ENCODE data around the gene DCST1. TPM values are rescaled to one million over a fixed set of nuclear protein-coding genes. Genes with fewer than 3 reads are reported as not detected.
A peak's percentile ranks its signal among the peaks of the same experiment; 100 is the strongest.
"Not testable (repeated sequence)": the region's sequence is repeated elsewhere in the genome, so short reads cannot be mapped to it uniquely, and the experiment has no call there.

The DCST1 gene
- total and polyA plus RNA-seq, 8 donors, result 0.57 to 0.87 (median 0.79) TPM; not detected in 2

GRCh38 chr1:154994269-154994587 is 39.4 kb upstream of the DCST1 start:
- no peak overlapping the region for H3K4me3 ChIP-seq
- H3K4me1 ChIP-seq, result peaks cover 4 to 31% of the 10 kb centered on the region in 2 donors
- no peak for TF ChIP-seq CTCF (IDR thresholded peaks at IDR 0.05)
- ATAC-seq, result no peak
- H3K27ac ChIP-seq, result no peak overlapping the region
- no peaks in the 10 kb centered on the region for H3K9me3 ChIP-seq
- peaks cover 0 to 26% of the 10 kb centered on the region in 2 donors for H3K36me3 ChIP-seq
- no peaks in the 10 kb centered on the region for H3K27me3 ChIP-seq
- intact Hi-C loops (cut with DNase I), result no loop called here
- peak in 1 of 4 donors; percentile 10 for DNase-seq

- no peaks in the 10 kb centered on the region for H3K27me3 ChIP-seq
- no peak overlapping the region for H3K4me3 ChIP-seq
- H3K4me1 ChIP-seq, result peaks cover 8 to 35% of the 10 kb centered on the region in 2 donors
- H3K36me3 ChIP-seq, result peaks cover 0 to 22% of the 10 kb centered on the region in 2 donors
- no peaks in the 10 kb centered on the region for H3K9me3 ChIP-seq
- no peak overlapping the region for H3K27ac ChIP-seq
- ATAC-seq, result no peak
- TF ChIP-seq CTCF (IDR thresholded peaks at IDR 0.05), result no peak
- DNase-seq, result no peak
- intact Hi-C loops (cut with DNase I), result no loop called here
These were observed 39.0 kb upstream of the DCST1 start for GRCh38 chr1:154994591-154994990.

DNA sequence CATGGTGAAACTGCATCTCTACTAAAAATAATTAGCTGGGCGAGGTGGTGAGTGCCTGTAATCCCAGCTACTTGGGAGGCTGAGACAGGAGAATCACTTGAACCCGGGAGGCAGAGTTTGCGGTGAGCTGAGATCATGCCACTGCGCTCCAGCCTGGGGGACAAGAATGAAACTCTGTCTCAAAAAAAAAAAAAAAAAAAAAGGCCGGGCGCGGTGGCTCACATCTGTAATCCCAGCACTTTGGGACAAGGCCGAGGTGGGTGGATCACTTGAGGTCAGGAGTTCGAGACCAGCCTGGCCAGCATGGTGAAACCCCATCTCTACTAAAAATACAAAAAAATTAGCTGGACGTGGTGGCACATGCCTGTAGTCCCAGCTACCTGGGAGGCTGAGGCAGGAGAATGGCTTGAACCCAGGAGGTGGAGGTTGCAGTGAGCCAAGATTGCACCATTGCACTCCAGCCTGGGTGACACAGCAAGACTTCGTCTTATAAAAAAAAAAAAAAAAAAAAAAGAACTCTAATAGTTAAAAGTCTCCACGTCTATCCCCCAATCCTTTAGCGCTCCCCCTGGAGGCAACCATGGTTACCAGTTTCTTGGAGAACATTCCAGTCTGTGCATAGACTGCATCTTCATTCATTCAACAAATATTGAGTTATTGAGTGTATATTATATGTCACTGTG is 38.2 kb upstream of the DCST1 start:
- H3K27ac ChIP-seq; H3K4me3 ChIP-seq; H3K9me3 ChIP-seq; intact Hi-C loops (cut with DNase I); H3K27me3 ChIP-seq: not testable (repeated sequence)
- peaks cover 15 to 43% of the 10 kb centered on the region in 2 donors for H3K4me1 ChIP-seq
- peak in 2 of 4 donors; percentile 41 to 70 for DNase-seq
- peaks cover 0 to 14% of the 10 kb centered on the region in 2 donors for H3K36me3 ChIP-seq
- ATAC-seq, result peak; percentile 16

- DNase-seq (peak in 1 of 4 donors; percentile 33), ATAC-seq (no peak)
- Histone ChIP-seq H3K27me3 (no peaks in the 10 kb centered on the region), H3K36me3 (no peaks in the 10 kb centered on the region), H3K9me3 (no peaks in the 10 kb centered on the region), H3K4me3 (no peak overlapping the region), H3K4me1 (peaks cover 15 to 45% of the 10 kb centered on the region in 2 donors), H3K27ac (no peak overlapping the region)
- intact Hi-C loops (cut with DNase I), result no loop called here
- no peak for TF ChIP-seq CTCF (IDR thresholded peaks at IDR 0.05)
These were observed 36.5 kb upstream of the DCST1 start for GRCh38 chr1:154996966-154997701.

- H3K27me3 ChIP-seq, result no peaks in the 10 kb centered on the region
- H3K9me3 ChIP-seq, result no peaks in the 10 kb centered on the region
- no peaks in the 10 kb centered on the region for H3K36me3 ChIP-seq
- peaks cover 15 to 45% of the 10 kb centered on the region in 2 donors for H3K4me1 ChIP-seq
- no peak overlapping the region for H3K27ac ChIP-seq
- ATAC-seq, result no peak
- TF ChIP-seq CTCF (IDR thresholded peaks at IDR 0.05), result no peak
- no peak overlapping the region for H3K4me3 ChIP-seq
- DNase-seq, result peak in 1 of 4 donors; percentile 27
- intact Hi-C loops (cut with DNase I), result no loop called here
These were observed 35.3 kb upstream of the DCST1 start for GRCh38 chr1:154998201-154998780.
